Dedifferentiated amniotic fluid mesenchymal stem cell (primary cell): ENCODE measurements around the gene ANGPT4.
"Not testable (repeated sequence)": the region's sequence is repeated elsewhere in the genome, so short reads cannot be mapped to it uniquely, and the experiment has no call there.

Source experiments
- DNase-seq: peaks from one replicate; pipeline ENCODE4 v3.0.0-alpha.2; 2016; ENCODE audit errors: extremely low spot score

The ANGPT4 gene

GRCh38 chr20:906001-906520 lies 10.1 kb downstream of the ANGPT4 start:
- no peak for DNase-seq

DNA sequence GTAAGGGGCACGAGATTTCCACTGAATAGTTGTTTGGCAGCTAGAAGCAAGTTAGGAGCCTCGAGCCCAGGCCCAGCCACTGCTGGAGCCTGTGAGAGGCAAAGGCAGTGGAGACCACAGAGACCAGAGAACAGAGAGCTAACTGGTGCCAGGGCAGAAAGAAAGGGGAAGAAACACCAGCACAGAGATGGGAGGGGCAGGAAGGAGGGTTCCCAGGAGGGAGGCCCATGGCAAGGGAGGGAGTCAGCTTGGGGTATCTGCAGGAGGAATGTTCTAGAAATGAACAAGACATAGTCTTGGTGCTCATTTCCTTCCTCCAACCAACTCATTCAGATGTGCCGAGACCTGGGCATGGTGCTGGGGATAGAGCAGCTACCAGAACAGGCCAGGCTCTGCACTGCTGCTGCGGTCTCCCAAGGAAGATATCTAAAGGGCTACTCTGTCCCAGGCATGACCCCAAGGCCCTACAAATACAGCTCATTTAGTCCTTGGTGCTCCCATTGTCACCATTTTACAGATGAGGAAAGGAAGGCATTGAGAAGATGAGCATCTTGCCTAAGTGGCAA lies 10.7 kb downstream of the ANGPT4 start:
- no peak for DNase-seq

DNA sequence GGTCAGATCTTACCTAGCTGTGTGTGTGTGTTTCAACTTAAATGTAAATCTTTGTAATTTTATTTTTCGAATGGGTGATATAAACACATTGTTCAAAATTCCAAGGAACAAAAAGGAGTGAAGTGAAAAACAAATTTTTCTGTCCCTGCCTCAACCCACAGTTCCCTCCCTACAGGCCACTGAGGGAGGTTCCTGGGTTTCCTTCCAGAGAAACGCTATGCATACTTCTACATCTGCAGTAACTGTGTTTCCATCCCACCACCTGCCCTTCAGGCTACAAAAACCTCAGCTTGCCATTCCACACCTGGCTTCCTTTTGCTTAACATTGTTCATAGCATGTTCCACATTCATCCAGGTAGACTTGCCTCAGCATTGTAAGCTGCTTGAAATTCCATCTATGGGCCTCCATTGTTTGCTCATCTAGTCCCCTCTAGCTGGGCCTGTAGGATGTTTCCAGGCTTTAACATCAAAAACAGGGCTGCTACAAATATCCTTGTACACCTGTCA lies 12.0 kb downstream of the ANGPT4 start:
- no peak for DNase-seq

DNA sequence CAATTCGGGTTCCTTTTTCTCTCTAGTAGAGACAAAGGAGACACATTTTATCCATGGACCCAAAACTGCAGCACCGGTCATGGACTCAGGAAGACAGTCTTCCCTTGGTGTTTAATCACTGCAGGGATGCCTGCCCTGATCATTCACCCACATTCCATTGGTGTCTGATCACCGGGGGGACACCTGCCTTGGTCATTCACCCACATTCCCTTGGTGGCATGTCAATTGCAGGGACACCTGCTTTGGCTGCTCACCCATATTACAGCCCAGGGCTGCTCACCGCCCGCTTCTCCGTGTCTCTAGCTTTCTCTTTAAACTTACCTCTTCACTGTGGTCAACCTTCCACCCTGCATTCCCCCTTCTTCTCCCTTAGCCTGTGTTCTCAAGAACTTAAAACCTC lies 18.7 kb downstream of the ANGPT4 start:
- DNase-seq: not testable (repeated sequence)

DNA sequence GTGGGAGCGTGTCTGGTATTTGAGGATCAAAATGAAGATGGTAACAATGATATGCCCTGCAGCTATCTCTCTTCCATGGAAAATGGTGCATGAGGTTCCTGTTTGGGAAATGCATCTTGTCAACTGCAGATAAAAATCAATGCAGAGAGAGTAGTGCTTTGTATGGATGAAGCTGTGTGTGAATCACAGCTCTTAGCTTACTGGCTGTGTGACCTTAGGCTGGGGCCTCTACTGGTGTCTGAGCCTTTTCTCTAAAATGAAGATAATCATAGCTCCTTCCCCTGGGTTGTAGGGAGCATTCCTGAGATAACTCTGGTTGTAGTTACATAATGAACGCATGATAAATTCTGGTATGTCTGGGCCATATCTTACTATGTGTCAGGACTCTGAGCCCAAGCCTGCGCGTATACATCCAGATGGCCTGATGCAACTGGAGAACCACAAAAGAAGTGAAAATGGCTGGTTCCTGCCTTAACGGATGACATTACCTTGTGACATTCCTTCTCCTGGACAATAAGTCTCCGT lies 19.6 kb downstream of the ANGPT4 start:
- no peak for DNase-seq

- DNase-seq: not testable (repeated sequence)
Observed at GRCh38 chr20:892371-892770, 23.8 kb downstream of the ANGPT4 start.

DNA sequence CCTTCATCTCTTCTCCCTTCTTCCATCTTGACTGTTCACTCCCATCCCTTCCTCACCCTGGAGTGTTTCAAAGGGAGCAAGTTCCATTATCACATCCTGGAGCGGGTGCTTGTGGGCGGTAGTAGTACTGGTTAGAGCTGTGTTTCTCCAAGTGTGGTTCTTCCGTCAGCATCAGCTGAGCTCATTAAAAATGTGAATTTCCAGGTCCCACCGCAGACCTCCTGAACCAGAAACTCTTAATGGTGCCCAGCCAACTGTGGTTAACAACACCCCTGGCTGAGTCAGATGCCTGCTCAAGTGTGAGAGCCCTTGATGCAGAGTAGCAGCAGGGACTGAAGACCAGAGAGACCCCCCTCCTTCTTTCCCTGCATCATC lies 24.4 kb downstream of the ANGPT4 start:
- no peak for DNase-seq

GRCh38 chr20:891058-891705 lies 25.0 kb downstream of the ANGPT4 start:
- DNase-seq: no peak

DNA sequence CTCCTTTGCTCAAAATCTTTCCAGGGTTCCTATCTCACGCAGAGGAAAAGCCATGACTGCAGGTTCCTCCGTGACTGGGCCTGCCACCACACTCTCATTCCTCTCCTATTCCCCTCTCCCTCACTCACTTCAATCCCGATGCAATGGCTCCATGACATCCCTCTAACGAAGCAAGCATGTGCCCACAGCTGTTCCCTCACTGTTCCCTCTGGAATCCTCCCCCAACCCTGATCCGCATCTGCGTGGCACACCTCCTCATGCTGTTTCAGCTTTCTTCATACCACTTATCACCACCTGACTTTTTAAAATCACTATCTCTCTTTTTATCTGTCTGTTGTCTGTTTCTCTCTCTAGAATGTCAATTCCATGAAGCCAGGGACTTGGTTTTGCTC lies 25.5 kb downstream of the ANGPT4 start:
- no peak for DNase-seq

DNA sequence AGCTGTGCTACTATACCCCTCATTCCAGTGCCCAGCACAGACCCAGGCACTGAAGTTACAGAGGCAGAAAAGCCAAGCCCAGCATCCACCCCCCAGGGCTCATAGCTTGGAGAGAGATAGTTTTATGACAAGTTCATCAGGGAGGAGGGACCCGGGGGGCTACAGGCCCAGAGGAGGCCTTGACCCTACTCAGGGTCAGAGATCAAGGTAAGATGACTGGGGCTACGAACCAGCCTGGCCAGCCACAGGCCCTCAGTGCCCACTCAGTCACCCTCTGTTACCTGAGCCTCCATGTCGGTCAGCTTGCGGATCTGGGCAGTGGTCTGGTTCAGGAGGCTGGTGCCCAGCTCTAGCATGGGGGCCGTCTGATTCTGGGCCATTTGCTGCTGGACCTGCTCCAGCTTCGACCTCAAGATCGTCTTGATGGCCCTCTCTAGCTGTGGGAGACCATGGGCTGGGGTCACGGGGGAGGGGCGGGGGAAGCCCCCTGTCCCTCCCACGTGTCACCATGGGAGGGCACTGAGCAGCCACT lies 26.1 kb downstream of the ANGPT4 start:
- DNase-seq: no peak

GRCh38 chr20:889106-889505 lies 27.0 kb downstream of the ANGPT4 start:
- DNase-seq: no peak

DNA sequence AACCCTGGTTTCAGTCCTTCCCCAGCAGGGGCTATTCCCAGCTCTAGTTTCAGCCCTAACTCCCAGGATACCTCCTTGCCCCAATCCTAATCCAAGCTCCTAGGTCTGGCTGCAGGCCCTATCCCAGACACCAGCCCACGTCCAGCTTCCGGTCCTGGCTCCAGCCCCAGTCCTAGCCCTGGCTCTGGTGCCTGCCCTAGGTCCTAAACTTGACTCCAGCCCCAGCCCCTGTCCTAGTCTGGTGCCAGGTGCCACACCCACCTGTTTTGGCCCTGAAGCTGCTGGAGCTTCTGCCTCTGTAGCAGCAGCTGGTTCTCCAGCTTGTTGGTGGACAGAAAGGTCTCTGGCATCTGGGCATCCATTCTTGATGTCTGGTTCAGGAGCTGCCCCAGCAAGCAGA lies 28.1 kb downstream of the ANGPT4 start:
- no peak for DNase-seq

DNA sequence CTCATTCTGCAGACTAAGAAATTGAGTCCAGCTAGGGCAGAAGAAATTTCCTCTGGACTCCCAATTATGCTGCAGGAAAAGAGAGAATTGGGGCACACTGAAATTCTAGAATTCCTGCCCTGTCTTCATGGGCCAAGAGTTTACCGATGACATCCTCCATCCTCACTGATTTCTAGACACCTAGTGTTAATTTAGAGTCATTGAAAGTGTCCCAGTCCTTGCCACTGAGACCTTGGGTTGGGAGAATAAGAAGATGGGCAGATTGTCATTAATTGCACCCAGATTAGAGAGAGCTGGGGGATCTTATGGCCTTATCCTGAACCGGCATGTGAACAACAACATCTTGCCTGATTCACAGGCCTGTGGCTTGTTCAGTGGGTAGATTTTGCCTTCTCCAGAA lies 29.0 kb downstream of the ANGPT4 start:
- DNase-seq: no peak

DNA sequence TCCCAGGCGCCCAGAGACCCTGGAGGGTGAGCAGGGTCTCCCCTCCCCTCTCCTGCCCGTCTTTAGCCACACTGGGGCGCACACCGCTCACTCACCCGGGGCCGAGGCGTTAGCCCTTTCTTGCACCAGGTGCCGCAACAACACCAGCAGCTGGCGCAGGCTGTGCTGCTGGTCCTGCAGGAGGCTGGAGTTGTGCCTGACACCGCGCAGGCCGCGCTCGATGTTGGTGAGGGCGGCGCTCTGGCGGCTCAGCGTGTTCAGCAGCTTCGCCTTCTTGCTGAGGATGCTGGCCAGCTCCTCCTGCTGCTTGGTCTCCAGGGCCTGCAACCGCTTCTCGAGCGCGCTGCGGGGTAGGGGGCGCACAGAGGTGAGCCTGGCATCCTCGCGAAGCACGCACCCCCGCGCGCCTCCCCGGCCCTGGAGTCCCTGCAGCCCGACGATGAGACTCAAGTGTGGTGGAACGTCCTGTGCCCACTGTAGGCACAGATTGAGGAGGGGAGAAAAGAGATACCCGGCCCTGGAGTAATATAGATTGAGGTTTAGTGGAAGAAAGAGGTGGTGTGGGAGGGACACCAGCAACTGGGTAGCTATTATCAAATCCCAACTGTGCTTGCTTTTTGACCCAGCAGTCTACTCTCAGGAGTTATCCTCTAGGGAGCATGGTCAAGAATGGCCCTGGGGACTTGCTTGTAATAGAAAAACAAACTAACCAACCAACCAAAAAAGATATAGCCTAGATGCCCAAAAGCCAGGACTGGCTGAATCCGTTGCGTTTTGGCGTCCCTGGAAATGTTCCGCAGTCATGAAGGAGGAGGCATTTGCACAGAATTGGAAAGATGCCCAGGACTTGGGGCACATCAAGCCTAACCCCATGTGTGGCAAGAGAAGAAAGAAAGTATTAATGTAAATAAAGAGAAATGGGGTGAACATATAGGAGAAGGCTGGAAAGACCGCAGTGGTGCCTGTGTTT lies 30.9 kb downstream of the ANGPT4 start:
- no peak for DNase-seq

GRCh38 chr20:881783-882144 lies 34.4 kb downstream of the ANGPT4 start:
- no peak for DNase-seq

DNA sequence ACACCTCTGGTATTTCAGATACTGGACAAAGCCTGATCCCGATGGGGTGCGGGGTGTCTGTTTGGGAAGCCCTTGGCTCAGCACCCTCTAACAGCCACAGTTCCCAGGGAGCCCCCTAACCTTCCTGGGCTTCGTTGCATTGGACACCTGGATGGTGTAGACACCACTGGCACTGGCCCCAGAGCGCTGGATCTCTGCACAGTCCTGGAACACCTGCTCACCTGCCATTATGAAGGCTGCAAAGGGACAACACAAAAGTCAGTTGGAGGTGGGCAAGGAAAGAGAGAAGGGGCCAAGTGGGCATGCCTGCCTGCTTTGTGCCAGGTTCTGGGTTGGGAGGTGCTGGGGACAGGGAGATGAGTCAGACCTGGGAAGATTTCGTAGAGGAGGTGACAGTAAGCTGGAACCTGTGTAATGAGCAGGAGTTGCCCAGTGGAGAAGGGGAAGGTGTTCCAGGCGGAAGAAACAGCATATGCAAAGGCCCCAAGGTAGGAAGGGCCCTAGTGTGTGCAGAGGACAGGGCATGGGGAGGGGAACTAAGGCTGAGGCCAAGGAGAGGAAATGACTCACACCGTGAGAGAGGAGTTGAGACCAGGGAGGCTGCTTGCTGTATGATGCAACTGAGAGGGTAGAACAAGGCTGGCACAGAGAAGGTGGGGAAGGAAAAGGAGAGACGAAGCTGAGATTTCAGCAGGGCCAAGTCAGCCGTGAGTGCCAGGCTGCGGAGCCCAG lies 34.9 kb downstream of the ANGPT4 start:
- DNase-seq: no peak

- DNase-seq: no peak
Observed at GRCh38 chr20:879626-880025, 36.5 kb downstream of the ANGPT4 start.

DNA sequence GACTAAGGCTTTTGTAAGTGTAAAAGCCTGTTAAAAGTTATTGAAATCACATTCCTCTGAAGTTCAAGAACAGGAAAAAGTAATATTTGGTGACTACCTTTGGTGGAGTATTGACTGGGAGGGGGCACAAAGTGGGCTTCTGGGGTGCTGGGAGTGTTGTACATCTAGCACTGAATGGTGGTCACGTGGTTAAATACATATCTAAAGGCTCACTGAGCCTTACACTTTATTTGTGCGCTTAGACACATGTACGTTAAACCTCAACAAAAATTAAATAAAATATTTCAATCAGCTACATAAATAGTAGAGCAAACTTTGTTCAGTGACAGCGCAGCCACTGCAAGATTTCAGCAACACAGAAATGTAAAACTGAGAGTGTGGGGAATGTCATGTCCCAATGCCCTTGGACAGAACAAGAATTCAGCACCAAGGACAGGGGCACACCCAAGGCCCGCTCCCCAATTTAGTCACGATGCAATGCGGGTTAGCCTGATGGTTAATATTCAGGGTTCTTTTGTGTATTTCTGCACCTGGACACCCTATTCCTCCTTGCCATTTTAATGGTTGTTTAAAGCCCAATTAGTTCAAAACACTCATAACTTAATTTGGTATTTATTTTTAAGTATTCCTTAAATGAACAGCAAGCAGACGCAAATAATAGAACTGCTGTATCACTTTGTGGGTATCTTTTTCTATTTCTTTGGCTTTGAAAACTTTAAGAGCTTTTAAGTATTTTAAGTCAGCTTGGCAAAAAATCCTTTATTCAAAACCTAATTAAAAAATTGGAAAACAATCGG lies 37.4 kb downstream of the ANGPT4 start:
- peak; percentile 20 for DNase-seq

- DNase-seq: no peak
Observed at GRCh38 chr20:877814-878213, 38.3 kb downstream of the ANGPT4 start.

- no peak for DNase-seq
Observed at GRCh38 chr20:875115-875514, 41.0 kb downstream of the ANGPT4 start.
